ENCODE results near the gene AGO3. TPM values are rescaled to one million over a fixed set of nuclear protein-coding genes. Genes with fewer than 3 reads are reported as not detected.

The AGO3 gene
- total and polyA plus RNA-seq, 2 of the 13 experiments (the other 11 are each of a cell fraction or from before 2014, with no cell fraction given), result 21.2 to 27.1 TPM

GRCh38 chr1:36106269-36106668 is 175.4 kb downstream of the AGO3 start:
- WGBS (ENCODE audit: low lambda C conversion rate), result 1% methylated on average over 5 of the region's 5 CpGs
- Histone ChIP-seq H3K4me1 (ENCODE audit: insufficient read depth, low read length) (peaks cover 32% of the 10 kb centered on the region), H3K4me2 (ENCODE audit: low read depth, low read length) (peak overlapping the region; percentile 81), H3K79me2 (ENCODE audit: insufficient read depth, low read length) (no peaks in the 10 kb centered on the region), H3K36me3 (replicated peaks in 1 of 2; ENCODE audit: control insufficient read depth in 1 of 2, insufficient read depth in 2 of 2, low read length in 2 of 2) (no peaks in the 10 kb centered on the region), H3K27ac (ENCODE audit: extremely low read length, insufficient read depth, low read length) (no peak overlapping the region), H2AFZ (ENCODE audit: low read length) (no peak overlapping the region), H4K20me1 (ENCODE audit: insufficient read depth, low read length) (no peaks in the 10 kb centered on the region), H3K27me3 (ENCODE audit: control insufficient read depth in 1 of 2, insufficient read depth in 2 of 2, low read length in 2 of 2) (peaks cover 4 to 21% of the 10 kb centered on the region in 2 experiments; a peak in 4 of 5 replicates), H3K9ac (ENCODE audit: insufficient read depth, low read depth, low read length) (no peak overlapping the region), H3K4me3 (replicated peaks in 1 of 3; ENCODE audit: insufficient read depth in 1 of 3, low read depth in 2 of 3, low read length in 3 of 3) (peak overlapping the region in 2 of 3 experiments; percentile 34 to 66; a peak in 3 of 6 replicates), H3K9me3 (ENCODE audit: low read length) (no peaks in the 10 kb centered on the region)
- intact Hi-C loops (cut with micrococcal nuclease; ENCODE audit: unreplicated experiment) (no loop called here), in situ Hi-C loops (cut with HindIII; ENCODE audit: extremely low pct_ligation_motif_present, low pct_unique_long_range_greater_than_20kb) (no loop called here)
- CTCF ChIA-PET (ENCODE audit: low intra/inter-chr PET ratio, low total read pairs), result no interaction called here
- DNase-seq (ENCODE audit: low spot score) (no peak), ATAC-seq (peak; percentile 77), FAIRE-seq (no peak)
- no TSS peak for BruUV-seq (replicated peaks)
- POLR2A ChIA-PET, result interaction anchor here (0.7 to 1.9 kb wide), 3 partner anchors 9 to 759 kb away, joined by 3 to 7 read pairs (median 3); no protein-coding TSS in a partner anchor
- TF ChIP-seq BORCS8-MEF2B (CRISPR knock-in tag; IDR thresholded peaks at IDR 0.05), result 0 out of 2 replicates have a peak, but pooled peaks have one; percentile 46
- TF ChIP-seq TARDBP (CRISPR knock-in tag; IDR thresholded peaks at IDR 0.05), result peak; percentile 24; the same call in 1 of the 2 replicates
- TF ChIP-seq CBX1 (IDR thresholded peaks at IDR 0.05; ENCODE audit: low read depth), result no peak
- no peak for TF ChIP-seq ZNF644 (CRISPR knock-in tag; IDR thresholded peaks at IDR 0.05; ENCODE audit: low read depth)
- no peak for TF ChIP-seq ZNF549 (CRISPR knock-in tag; IDR thresholded peaks at IDR 0.05)
- TF ChIP-seq TFAP4 (IDR thresholded peaks at IDR 0.05; ENCODE audit: borderline replicate concordance, low read depth), result no peak
- 0 out of 2 replicates have a peak, but pooled peaks have one; percentile 54 for TF ChIP-seq HIC2 (CRISPR knock-in tag; IDR thresholded peaks at IDR 0.05; ENCODE audit: low read depth)
- TF ChIP-seq, protein P1, sequence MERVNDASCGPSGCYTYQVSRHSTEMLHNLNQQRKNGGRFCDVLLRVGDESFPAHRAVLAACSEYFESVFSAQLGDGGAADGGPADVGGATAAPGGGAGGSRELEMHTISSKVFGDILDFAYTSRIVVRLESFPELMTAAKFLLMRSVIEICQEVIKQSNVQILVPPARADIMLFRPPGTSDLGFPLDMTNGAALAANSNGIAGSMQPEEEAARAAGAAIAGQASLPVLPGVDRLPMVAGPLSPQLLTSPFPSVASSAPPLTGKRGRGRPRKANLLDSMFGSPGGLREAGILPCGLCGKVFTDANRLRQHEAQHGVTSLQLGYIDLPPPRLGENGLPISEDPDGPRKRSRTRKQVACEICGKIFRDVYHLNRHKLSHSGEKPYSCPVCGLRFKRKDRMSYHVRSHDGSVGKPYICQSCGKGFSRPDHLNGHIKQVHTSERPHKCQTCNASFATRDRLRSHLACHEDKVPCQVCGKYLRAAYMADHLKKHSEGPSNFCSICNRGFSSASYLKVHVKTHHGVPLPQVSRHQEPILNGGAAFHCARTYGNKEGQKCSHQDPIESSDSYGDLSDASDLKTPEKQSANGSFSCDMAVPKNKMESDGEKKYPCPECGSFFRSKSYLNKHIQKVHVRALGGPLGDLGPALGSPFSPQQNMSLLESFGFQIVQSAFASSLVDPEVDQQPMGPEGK (CRISPR knock-in tag; IDR thresholded peaks at IDR 0.05), result peak; percentile 31; the same call in 1 of the 2 replicates
- TF ChIP-seq, protein P2, sequence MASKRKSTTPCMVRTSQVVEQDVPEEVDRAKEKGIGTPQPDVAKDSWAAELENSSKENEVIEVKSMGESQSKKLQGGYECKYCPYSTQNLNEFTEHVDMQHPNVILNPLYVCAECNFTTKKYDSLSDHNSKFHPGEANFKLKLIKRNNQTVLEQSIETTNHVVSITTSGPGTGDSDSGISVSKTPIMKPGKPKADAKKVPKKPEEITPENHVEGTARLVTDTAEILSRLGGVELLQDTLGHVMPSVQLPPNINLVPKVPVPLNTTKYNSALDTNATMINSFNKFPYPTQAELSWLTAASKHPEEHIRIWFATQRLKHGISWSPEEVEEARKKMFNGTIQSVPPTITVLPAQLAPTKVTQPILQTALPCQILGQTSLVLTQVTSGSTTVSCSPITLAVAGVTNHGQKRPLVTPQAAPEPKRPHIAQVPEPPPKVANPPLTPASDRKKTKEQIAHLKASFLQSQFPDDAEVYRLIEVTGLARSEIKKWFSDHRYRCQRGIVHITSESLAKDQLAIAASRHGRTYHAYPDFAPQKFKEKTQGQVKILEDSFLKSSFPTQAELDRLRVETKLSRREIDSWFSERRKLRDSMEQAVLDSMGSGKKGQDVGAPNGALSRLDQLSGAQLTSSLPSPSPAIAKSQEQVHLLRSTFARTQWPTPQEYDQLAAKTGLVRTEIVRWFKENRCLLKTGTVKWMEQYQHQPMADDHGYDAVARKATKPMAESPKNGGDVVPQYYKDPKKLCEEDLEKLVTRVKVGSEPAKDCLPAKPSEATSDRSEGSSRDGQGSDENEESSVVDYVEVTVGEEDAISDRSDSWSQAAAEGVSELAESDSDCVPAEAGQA (IDR thresholded peaks at IDR 0.05; ENCODE audit: low read depth), result no peak
- TF ChIP-seq, protein P2 (CRISPR knock-in tag; IDR thresholded peaks at IDR 0.05; ENCODE audit: borderline replicate concordance), result no peak
- TF ChIP-seq ZNF766 (CRISPR knock-in tag; IDR thresholded peaks at IDR 0.05; ENCODE audit: borderline replicate concordance), result no peak
- peak; percentile 76 for TF ChIP-seq ZNF362 (CRISPR knock-in tag; IDR thresholded peaks at IDR 0.05; ENCODE audit: borderline replicate concordance)
- no peak for TF ChIP-seq ZNF550 (CRISPR knock-in tag; IDR thresholded peaks at IDR 0.05; ENCODE audit: borderline replicate concordance)
